HEK293 (cell line): ENCODE measurements around the gene TMEM208.

Experiments used
- CTCF ChIA-PET: fragments of 350-600 bp; formaldehyde crosslinking; extraction: SDS; loops from one replicate; lab custom pipeline; 2021; ENCODE audit warnings: antibody characterized with exemption; lab: Yijun Ruan, JAX
- POLR2A ChIA-PET: fragments of 300-600 bp; formaldehyde crosslinking; extraction: SDS; loops from one replicate; lab custom pipeline; 2020; ENCODE audit warnings: antibody characterized with exemption, inconsistent platforms; lab: Yijun Ruan, JAX
- H3K27ac ChIP-seq: fragments of 200-500 bp; sonication (Bioruptor generic); 2 replicates; pipeline ENCODE4 v1.5.1; 2014; ENCODE audit warnings: low read depth, low read length, control low read depth, inconsistent platforms; ENCODE audit errors: extremely low read depth
- H3K36me3 ChIP-seq, 2 experiments: fragments of 200-500 bp in 1 of 2; sonication (Bioruptor generic) in 1 of 2; 1 replicate in 1 of 2; 2 replicates in 1 of 2; pipeline ENCODE4 v1.5.1; 2014 to 2017; ENCODE audit warnings: inconsistent platforms in 2 of 2, low read length in 2 of 2; ENCODE audit not compliant: control insufficient read depth in 2 of 2, insufficient read depth in 1 of 2
- H3K4me1 ChIP-seq: fragments of 200-500 bp; sonication (Bioruptor generic); 2 replicates; pipeline ENCODE4 v1.5.1; 2014; ENCODE audit warnings: mild to moderate bottlenecking, low read length, inconsistent platforms; ENCODE audit not compliant: control insufficient read depth, insufficient read depth
- H3K4me3 ChIP-seq: 2 replicates; pipeline ENCODE4 v1.5.1; 2011; ENCODE audit warnings: low read depth, mild to moderate bottlenecking, control low read depth, low read length, moderate library complexity
- H3K9me3 ChIP-seq: fragments of 200-500 bp; sonication (Bioruptor generic); 2 replicates; pipeline ENCODE4 v1.5.1; 2014; ENCODE audit warnings: low read depth, low read length, inconsistent platforms; ENCODE audit not compliant: control insufficient read depth, insufficient read depth
- HIC1 ChIP-seq: fragments of 450-650 bp; formaldehyde crosslinking; IDR thresholded peaks from 2 replicates; pipeline ENCODE4 v1.5.1; 2016; ENCODE audit warnings: missing biosample characterization, missing genetic modification characterization
- KLF7 ChIP-seq: fragments of 450-650 bp; formaldehyde crosslinking; IDR thresholded peaks from 2 replicates; pipeline ENCODE4 v1.5.1; 2016; ENCODE audit warnings: missing biosample characterization, missing genetic modification characterization, borderline replicate concordance
- PRDM10 ChIP-seq: fragments of 450-650 bp; formaldehyde crosslinking; IDR thresholded peaks from 2 replicates; pipeline ENCODE4 v1.5.1; 2016; ENCODE audit warnings: missing biosample characterization, missing genetic modification characterization
- PRDM6 ChIP-seq: fragments of 450-650 bp; formaldehyde crosslinking; IDR thresholded peaks from 2 replicates; pipeline ENCODE4 v1.5.1; 2017; ENCODE audit warnings: missing biosample characterization, missing genetic modification characterization
- ZBTB11 ChIP-seq: fragments of 450-650 bp; formaldehyde crosslinking; conservative IDR thresholded peaks from 2 replicates; pipeline ENCODE4 v1.5.1; 2016; ENCODE audit warnings: low read depth, missing biosample characterization, missing genetic modification characterization
- ZFP41 ChIP-seq: fragments of 450-650 bp; formaldehyde crosslinking; IDR thresholded peaks from 2 replicates; pipeline ENCODE4 v1.5.1; 2016; ENCODE audit warnings: missing biosample characterization, missing genetic modification characterization, borderline replicate concordance
- ZNF140 ChIP-seq: fragments of 450-650 bp; formaldehyde crosslinking; IDR thresholded peaks from 2 replicates; pipeline ENCODE4 v1.5.1; 2016; ENCODE audit warnings: missing biosample characterization, missing genetic modification characterization
- ZNF341 ChIP-seq: fragments of 450-650 bp; formaldehyde crosslinking; IDR thresholded peaks from 2 replicates; pipeline ENCODE4; 2016; ENCODE audit warnings: low read depth, missing biosample characterization, missing genetic modification characterization
- ZNF426 ChIP-seq: fragments of 450-650 bp; formaldehyde crosslinking; IDR thresholded peaks from 2 replicates; pipeline ENCODE4 v1.5.1; 2017; ENCODE audit warnings: missing biosample characterization, missing genetic modification characterization, mild to moderate bottlenecking, inconsistent platforms, moderate library complexity
- ZSCAN16 ChIP-seq: fragments of 450-650 bp; formaldehyde crosslinking; IDR thresholded peaks from 2 replicates; pipeline ENCODE4 v1.5.1; 2016; ENCODE audit warnings: missing biosample characterization, missing genetic modification characterization
- TF ChIP-seq, protein P1 (sequence below): fragments of 450-650 bp; formaldehyde crosslinking; IDR thresholded peaks from 2 replicates; pipeline ENCODE4 v1.5.1; 2016; ENCODE audit warnings: missing biosample characterization, missing genetic modification characterization
- TF ChIP-seq, protein P2 (sequence below): sonication (generic); formaldehyde crosslinking; IDR thresholded peaks from 2 replicates; pipeline ENCODE4 v1.8.1; 2022; ENCODE audit warnings: mild to moderate bottlenecking, moderate library complexity, missing genetic modification reagents

Gene TMEM208

DNA sequence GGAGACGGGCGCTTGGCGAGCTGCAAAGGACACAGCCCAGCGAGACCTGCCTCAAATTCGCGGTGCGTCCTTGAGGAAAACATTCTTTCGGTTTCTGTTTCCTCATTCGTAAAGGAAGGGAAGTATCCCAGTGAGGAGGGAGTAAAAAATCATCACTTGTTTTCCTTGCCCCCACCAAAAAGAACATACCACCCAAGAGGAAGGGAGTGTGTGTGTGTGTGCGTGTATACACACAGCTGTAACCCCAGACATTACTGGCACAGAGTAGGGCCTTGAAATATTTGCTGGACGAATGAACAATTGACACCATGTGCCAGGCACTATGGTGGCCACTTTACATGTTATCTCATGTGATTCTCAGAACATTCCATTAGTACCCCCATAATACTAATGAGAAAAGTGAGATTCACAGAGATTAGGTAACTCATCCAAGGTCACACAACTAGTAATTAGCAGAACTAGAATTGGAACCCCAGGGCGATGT is 41.2 kb upstream of the TMEM208 start (continued):
- TF ChIP-seq PRDM10 (tag by site-specific recombination) (peak; percentile 82), ZNF426 (tag by site-specific recombination) (no peak), ZFP41 (tag by site-specific recombination) (no peak), ZSCAN16 (tag by site-specific recombination) (no peak), PRDM6 (no peak), KLF7 (tag by site-specific recombination) (no peak), ZBTB11 (tag by site-specific recombination) (no peak), ZNF140 (tag by site-specific recombination) (no peak)
- TF ChIP-seq, protein P1, sequence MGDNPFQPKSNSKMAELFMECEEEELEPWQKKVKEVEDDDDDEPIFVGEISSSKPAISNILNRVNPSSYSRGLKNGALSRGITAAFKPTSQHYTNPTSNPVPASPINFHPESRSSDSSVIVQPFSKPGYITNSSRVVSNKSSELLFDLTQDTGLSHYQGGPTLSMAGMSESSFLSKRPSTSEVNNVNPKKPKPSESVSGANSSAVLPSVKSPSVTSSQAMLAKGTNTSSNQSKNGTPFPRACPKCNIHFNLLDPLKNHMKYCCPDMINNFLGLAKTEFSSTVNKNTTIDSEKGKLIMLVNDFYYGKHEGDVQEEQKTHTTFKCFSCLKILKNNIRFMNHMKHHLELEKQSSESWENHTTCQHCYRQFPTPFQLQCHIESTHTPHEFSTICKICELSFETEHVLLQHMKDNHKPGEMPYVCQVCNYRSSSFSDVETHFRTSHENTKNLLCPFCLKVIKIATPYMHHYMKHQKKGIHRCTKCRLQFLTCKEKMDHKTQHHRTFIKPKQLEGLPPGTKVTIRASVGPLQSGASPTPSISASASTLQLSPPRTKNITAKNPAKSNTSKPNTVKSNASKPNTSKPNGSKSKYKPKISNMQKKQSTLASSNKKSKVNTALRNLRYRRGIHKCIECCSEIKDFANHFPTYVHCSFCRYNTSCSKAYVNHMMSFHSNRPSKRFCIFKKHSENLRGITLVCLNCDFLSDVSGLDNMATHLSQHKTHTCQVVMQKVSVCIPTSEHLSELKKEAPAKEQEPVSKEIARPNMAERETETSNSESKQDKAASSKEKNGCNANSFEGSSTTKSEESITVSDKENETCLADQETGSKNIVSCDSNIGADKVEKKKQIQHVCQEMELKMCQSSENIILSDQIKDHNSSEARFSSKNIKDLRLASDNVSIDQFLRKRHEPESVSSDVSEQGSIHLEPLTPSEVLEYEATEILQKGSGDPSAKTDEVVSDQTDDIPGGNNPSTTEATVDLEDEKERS (tag by site-specific recombination) = no peak
- TF ChIP-seq, protein P2, sequence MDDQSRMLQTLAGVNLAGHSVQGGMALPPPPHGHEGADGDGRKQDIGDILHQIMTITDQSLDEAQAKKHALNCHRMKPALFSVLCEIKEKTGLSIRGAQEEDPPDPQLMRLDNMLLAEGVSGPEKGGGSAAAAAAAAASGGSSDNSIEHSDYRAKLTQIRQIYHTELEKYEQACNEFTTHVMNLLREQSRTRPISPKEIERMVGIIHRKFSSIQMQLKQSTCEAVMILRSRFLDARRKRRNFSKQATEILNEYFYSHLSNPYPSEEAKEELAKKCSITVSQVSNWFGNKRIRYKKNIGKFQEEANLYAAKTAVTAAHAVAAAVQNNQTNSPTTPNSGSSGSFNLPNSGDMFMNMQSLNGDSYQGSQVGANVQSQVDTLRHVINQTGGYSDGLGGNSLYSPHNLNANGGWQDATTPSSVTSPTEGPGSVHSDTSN (CRISPR knock-in tag) = no peak

- TF ChIP-seq HIC1 (tag by site-specific recombination) (no peak), ZNF341 (tag by site-specific recombination) (peak; percentile 50)
- H3K27ac ChIP-seq = no peak overlapping the region
- H3K9me3 ChIP-seq = no peaks in the 10 kb centered on the region
- peaks cover 9% of the 10 kb centered on the region for H3K4me1 ChIP-seq
- CTCF ChIA-PET = interaction anchor here (0.5 to 2.6 kb wide), 3 partner anchors 152 to 189 kb away, joined by 4 to 30 read pairs (median 4); no protein-coding TSS in a partner anchor
- POLR2A ChIA-PET = no interaction called here
- H3K36me3 ChIP-seq = no peaks in the 10 kb centered on the region
- no peak overlapping the region for H3K4me3 ChIP-seq
These were observed 40.4 kb upstream of the TMEM208 start for GRCh38 chr16:67186550-67186950.
